K562 (cell line): ENCODE measurements around the gene SLC2A10. TPM values are rescaled to one million over a fixed set of nuclear protein-coding genes. Genes with fewer than 3 reads are reported as not detected.

Experiments
- ARID1B ChIP-seq: fragments of 450-650 bp; IDR thresholded peaks from 2 replicates; pipeline ENCODE4 v1.6.1; 2016; ENCODE audit warnings: antibody characterized with exemption, mild to moderate bottlenecking, inconsistent platforms
- BCOR ChIP-seq: fragments of 450-650 bp; IDR thresholded peaks from 2 replicates; pipeline ENCODE4 v1.6.1; 2016
- CREB3L1 ChIP-seq: fragments of 450-650 bp; IDR thresholded peaks from 2 replicates; pipeline ENCODE4 v1.6.1; 2014; ENCODE audit warnings: low read depth, mild to moderate bottlenecking, moderate library complexity, borderline replicate concordance
- E2F6 ChIP-seq, 2 experiments: IDR thresholded peaks; 2 replicates each; pipeline ENCODE4 v1.6.1; 2011; ENCODE audit warnings: borderline replicate concordance in 1 of 2, control low read depth in 1 of 2, low read depth in 1 of 2, low read length in 1 of 2, mild to moderate bottlenecking in 1 of 2, mixed read lengths in 1 of 2, moderate library complexity in 1 of 2; ENCODE audit not compliant: insufficient read depth in 1 of 2, insufficient read length in 1 of 2, poor library complexity in 1 of 2, severe bottlenecking in 1 of 2; ENCODE audit errors: extremely low read depth in 1 of 2
- ETS2 ChIP-seq: IDR thresholded peaks from 2 replicates; pipeline ENCODE4 v1.6.1; 2016; ENCODE audit warnings: borderline replicate concordance, missing genetic modification characterization, mild to moderate bottlenecking, moderate library complexity, missing compliant biosample characterization; ENCODE audit not compliant: poor library complexity, severe bottlenecking
- FOXP1 ChIP-seq: sonication (generic); formaldehyde crosslinking; IDR thresholded peaks from 2 replicates; pipeline ENCODE4 v1.8.0; 2022; ENCODE audit warnings: mild to moderate bottlenecking, missing genetic modification reagents
- HMG20A ChIP-seq: fragments of 450-650 bp; formaldehyde crosslinking; conservative IDR thresholded peaks from 2 replicates; pipeline ENCODE4 v1.4.0; 2020; ENCODE audit warnings: mild to moderate bottlenecking, mixed read lengths
- NCOR1 ChIP-seq: fragments of 450-650 bp; IDR thresholded peaks from 2 replicates; pipeline ENCODE4 v1.6.1; 2016; ENCODE audit warnings: mild to moderate bottlenecking, moderate library complexity
- PHF8 ChIP-seq: fragments of 200-600 bp; sonication (generic); IDR thresholded peaks from 2 replicates; pipeline ENCODE4 v1.6.1; 2012; ENCODE audit warnings: mixed run types, mild to moderate bottlenecking, inconsistent platforms, low read length, moderate library complexity, borderline replicate concordance
- RBFOX2 ChIP-seq: fragments of 200-400 bp; formaldehyde crosslinking; IDR thresholded peaks from 2 replicates; pipeline ENCODE4 v1.6.1; 2017; ENCODE audit warnings: low read depth, mild to moderate bottlenecking, low read length, moderate library complexity
- SOX6 ChIP-seq: fragments of 450-650 bp; IDR thresholded peaks from 2 replicates; pipeline ENCODE4 v1.6.1; 2014; ENCODE audit warnings: mild to moderate bottlenecking
- ZHX1 ChIP-seq: fragments of 150-350 bp; conservative IDR thresholded peaks from 2 replicates; pipeline ENCODE4 v1.6.1; 2014; ENCODE audit warnings: low read length
- ZNF318 ChIP-seq, 2 experiments: fragments of 450-650 bp; IDR thresholded peaks; 2 replicates each; pipeline ENCODE4 v1.6.1; 2016; ENCODE audit warnings: mild to moderate bottlenecking in 2 of 2, borderline replicate concordance in 1 of 2, low read depth in 1 of 2, moderate library complexity in 1 of 2
- polyA plus RNA-seq, 8 experiments: library from polyadenylated mRNA; depleted of rRNA in 4 of 8; stranded (reverse) in 5 of 8; unstranded in 3 of 8; fragments of >200 nt; fragmentation: Nextera tagmentation in 2 of 8; fragmentation: Illumina TruSeq in 1 of 8; extraction: Ambion mirVana in 2 of 8; extraction: Trizol in 1 of 8; gene quantifications; 2 replicates each; pipeline versions ENCODE4 v1.2.1 to v1.2.3, GENCODE V29; 2011 to 2014; ENCODE audit warnings: inconsistent platforms in 1 of 8, missing spikeins in 1 of 8
- total RNA-seq, 7 experiments: library from RNA; depleted of rRNA in 6 of 7; stranded (reverse); fragments of >200 nt in 6 of 7; fragmentation: Illumina TruSeq in 2 of 7; extraction: Trizol in 2 of 7; gene quantifications; 2 replicates each; pipeline versions ENCODE4 v1.2.1 to v1.2.3, GENCODE V29; 2011 to 2021; ENCODE audit warnings: low replicate concordance in 1 of 7

Gene SLC2A10
- total and polyA plus RNA-seq, 9 of the 15 experiments (the other 6 are each of a cell fraction or from before 2014, with no cell fraction given) = 0.01 to 1.8 (median 0.10) TPM

GRCh38 chr20:46709459-46710152 lies at the start of gene SLC2A10 (continued):
- TF ChIP-seq CREB3L1 = peak; percentile 44; the same call in 1 of the 2 replicates
- TF ChIP-seq NCOR1 = no peak
- no peak for TF ChIP-seq ARID1B
- no peak for TF ChIP-seq HMG20A (CRISPR knock-in tag)
- peak; percentile 51; the same call in 1 of the 2 replicates for TF ChIP-seq RBFOX2
- no peak for TF ChIP-seq BCOR
- no peak for TF ChIP-seq SOX6
- TF ChIP-seq FOXP1 (CRISPR knock-in tag) = no peak
- no peak for TF ChIP-seq ZNF318 (IDR thresholded peaks at IDR 0.05; ENCODE audit: borderline replicate concordance in 1 of 2, low read depth in 1 of 2)
- TF ChIP-seq ETS2 = no peak
- peak; percentile 33; the same call in 1 of the 2 replicates for TF ChIP-seq PHF8
- no peak for TF ChIP-seq ZHX1
- peak in 1 of 2 experiments; percentile 81 for TF ChIP-seq E2F6 (IDR thresholded peaks at IDR 0.05; ENCODE audit: borderline replicate concordance in 1 of 2, extremely low read depth in 1 of 2, insufficient read depth in 1 of 2, insufficient read length in 1 of 2, low read depth in 1 of 2, low read length in 1 of 2, poor library complexity in 1 of 2, severe bottlenecking in 1 of 2)
